CD14-positive monocyte (primary cell): ENCODE results near the gene PANX3. TPM values are rescaled to one million over a fixed set of nuclear protein-coding genes. Genes with fewer than 3 reads are reported as not detected.

ENCODE experiments used
- DNase-seq, 3 donors: peaks; one replicate each; pipeline ENCODE4 v3.0.0-alpha.2; 2011 to 2022
- H2AFZ ChIP-seq: 2 replicates; pipeline ENCODE4 v1.6.0; 2012; ENCODE audit warnings: mild to moderate bottlenecking, low read depth, low read length, inconsistent platforms; ENCODE audit not compliant: insufficient read depth, poor library complexity, severe bottlenecking
- H3K27ac ChIP-seq, 2 donors: 1 replicate in 1 of 2; 2 replicates in 1 of 2; pipeline ENCODE4 v1.5.1; 2012 to 2013; ENCODE audit warnings: low read length in 2 of 2, control low read depth in 1 of 2, inconsistent platforms in 1 of 2, low read depth in 1 of 2, mild to moderate bottlenecking in 1 of 2
- H3K27me3 ChIP-seq, 2 donors: one replicate each; pipeline versions ENCODE4 v1.6.0 to v1.6.1; 2011 to 2013; ENCODE audit warnings: low read length in 2 of 2; ENCODE audit not compliant: control insufficient read depth in 2 of 2, insufficient read depth in 2 of 2
- H3K36me3 ChIP-seq, 2 donors: replicated peaks in 1 of 2; 1 replicate in 1 of 2; 2 replicates in 1 of 2; pipeline versions ENCODE4 v1.5.1 to v1.6.1; 2012 to 2013; ENCODE audit warnings: low read length in 2 of 2, control low read depth in 1 of 2, inconsistent platforms in 1 of 2, mild to moderate bottlenecking in 1 of 2; ENCODE audit not compliant: insufficient read depth in 2 of 2, control insufficient read depth in 1 of 2
- H3K4me1 ChIP-seq, 2 donors: 1 replicate in 1 of 2; 2 replicates in 1 of 2; pipeline versions ENCODE4 v1.5.1 to v1.6.1; 2012 to 2013; ENCODE audit warnings: low read length in 2 of 2, control low read depth in 1 of 2, inconsistent platforms in 1 of 2, mild to moderate bottlenecking in 1 of 2, moderate library complexity in 1 of 2; ENCODE audit not compliant: insufficient read depth in 2 of 2, control insufficient read depth in 1 of 2
- H3K4me2 ChIP-seq: replicated peaks from 2 replicates; pipeline ENCODE3; 2012; ENCODE audit warnings: low read length, moderate library complexity, mild to moderate bottlenecking; ENCODE audit not compliant: poor library complexity, severe bottlenecking; ENCODE audit errors: extremely low read depth
- H3K4me3 ChIP-seq, 3 experiments: fragments of 200-600 bp in 1 of 3; sonication (generic) in 1 of 3; replicated peaks in 1 of 3; 1 replicate in 2 of 3; 2 replicates in 1 of 3; pipeline ENCODE4 v1.5.1; 2011 to 2013; ENCODE audit warnings: low read length in 3 of 3, mild to moderate bottlenecking in 3 of 3, control low read depth in 2 of 3, low read depth in 2 of 3, inconsistent platforms in 1 of 3, moderate library complexity in 1 of 3
- H3K79me2 ChIP-seq: 2 replicates; pipeline ENCODE4 v1.6.0; 2012; ENCODE audit warnings: mild to moderate bottlenecking, control low read depth, inconsistent platforms, low read length, moderate library complexity; ENCODE audit not compliant: insufficient read depth
- H3K9ac ChIP-seq: 2 replicates; pipeline ENCODE4 v1.6.0; 2017; ENCODE audit warnings: low read length, mild to moderate bottlenecking; ENCODE audit not compliant: insufficient read depth, poor library complexity, severe bottlenecking
- H3K9me3 ChIP-seq, 2 donors: replicated peaks in 1 of 2; 1 replicate in 1 of 2; 2 replicates in 1 of 2; pipeline versions ENCODE4 v1.5.1 to v1.6.1; 2012 to 2013; ENCODE audit warnings: low read length in 2 of 2, control low read depth in 1 of 2; ENCODE audit not compliant: control insufficient read depth in 1 of 2, insufficient read depth in 1 of 2
- H4K20me1 ChIP-seq: 2 replicates; pipeline ENCODE4 v1.6.0; 2012; ENCODE audit warnings: mild to moderate bottlenecking, low read length, control low read depth, moderate library complexity; ENCODE audit not compliant: insufficient read depth
- H3K27ac Mint-ChIP-seq, 7 donors: one replicate each; pipeline ENCODE4 v1.8.0; 2020; ENCODE audit warnings: mild to moderate bottlenecking in 7 of 7, mixed read lengths in 7 of 7, moderate library complexity in 6 of 7, inconsistent platforms in 2 of 7
- H3K27me3 Mint-ChIP-seq, 3 donors: one replicate each; pipeline ENCODE4 v1.8.0; 2021 to 2022; ENCODE audit warnings: low read depth in 3 of 3, mild to moderate bottlenecking in 3 of 3, mixed read lengths in 3 of 3, moderate library complexity in 3 of 3, inconsistent platforms in 1 of 3
- H3K36me3 Mint-ChIP-seq, 2 donors: one replicate each; pipeline ENCODE4 v1.8.0; 2020; ENCODE audit warnings: mixed read lengths in 2 of 2, inconsistent platforms in 1 of 2, mild to moderate bottlenecking in 1 of 2
- H3K4me1 Mint-ChIP-seq: one replicate; pipeline ENCODE4 v1.8.0; 2020; ENCODE audit warnings: mild to moderate bottlenecking, mixed read lengths
- H3K4me3 Mint-ChIP-seq, 2 donors: one replicate each; pipeline ENCODE4 v1.8.0; 2020; ENCODE audit warnings: mild to moderate bottlenecking in 2 of 2, mixed read lengths in 2 of 2, moderate library complexity in 1 of 2
- H3K9me3 Mint-ChIP-seq, 7 donors: one replicate each; pipeline ENCODE4 v1.8.0; 2020 to 2022; ENCODE audit warnings: mixed read lengths in 7 of 7, mild to moderate bottlenecking in 6 of 7, moderate library complexity in 6 of 7, inconsistent platforms in 2 of 7
- WGBS: methylation state at CpG from one replicate; pipeline ENCODE4 v1.1.5; 2013; ENCODE audit warnings: missing lambda C conversion rate; ENCODE audit not compliant: insufficient coverage; 5-methylcytosine and 5-hydroxymethylcytosine counted together
- intact Hi-C, 2 donors: fragments of 100-400 bp; cut with micrococcal nuclease; formaldehyde crosslinking; loops; one replicate each; pipeline versions ENCODE4 v1.15.0 to v1.15.1; 2023
- polyA plus RNA-seq, 3 donors: library from polyadenylated mRNA; depleted of rRNA in 1 of 3; unstranded in 2 of 3; stranded (reverse) in 1 of 3; fragments of 300-500 nt in 2 of 3; fragments of >200 nt in 1 of 3; fragmentation: Illumina TruSeq in 2 of 3; gene quantifications; 1 replicate in 2 of 3; 2 replicates in 1 of 3; pipeline ENCODE4 v1.2.3, GENCODE V29; 2012 to 2021
- TF ChIP-seq, protein P1 (sequence below): fragments of 200-600 bp; IDR thresholded peaks from one replicate; pipeline ENCODE4 v1.8.0; 2022; ENCODE audit warnings: antibody characterized with exemption, mild to moderate bottlenecking

Gene PANX3
- polyA plus RNA-seq, 3 donors, result not detected

DNA sequence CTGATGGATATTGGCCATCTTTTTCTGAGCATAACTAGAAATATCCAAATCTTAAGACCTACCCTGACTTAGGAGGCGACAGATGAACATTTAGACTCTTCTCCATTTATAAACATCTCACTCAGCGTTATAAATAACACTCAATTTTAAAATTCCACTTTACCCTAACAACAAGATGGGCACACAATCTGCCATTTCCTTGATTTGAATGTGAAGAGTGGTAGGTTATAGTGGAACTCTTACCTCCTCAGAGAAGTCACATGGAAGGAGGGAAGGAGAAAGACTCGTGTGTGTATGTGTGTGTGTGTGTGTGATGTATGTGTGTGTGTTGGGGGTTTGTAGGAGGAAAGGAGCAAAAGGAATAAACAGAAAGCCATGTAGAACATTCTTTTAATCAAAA is 47.3 kb downstream of the PANX3 start:
- Mint-ChIP-seq H3K27me3 (peaks cover 0 to 2% (median 0%) of the 10 kb centered on the region in 3 donors), H3K4me1 (no peaks in the 10 kb centered on the region), H3K9me3 (no peaks in the 10 kb centered on the region), H3K36me3 (peaks cover 0 to 1% of the 10 kb centered on the region in 2 donors), H3K4me3 (no peak overlapping the region), H3K27ac (no peak overlapping the region)
- no peak overlapping the region for H3K9ac ChIP-seq
- H3K9me3 ChIP-seq, result no peaks in the 10 kb centered on the region
- H3K27ac ChIP-seq, result no peak overlapping the region
- H3K79me2 ChIP-seq, result no peaks in the 10 kb centered on the region
- H2AFZ ChIP-seq, result no peak overlapping the region
- no peak overlapping the region for H3K4me2 ChIP-seq
- TF ChIP-seq, protein P1, sequence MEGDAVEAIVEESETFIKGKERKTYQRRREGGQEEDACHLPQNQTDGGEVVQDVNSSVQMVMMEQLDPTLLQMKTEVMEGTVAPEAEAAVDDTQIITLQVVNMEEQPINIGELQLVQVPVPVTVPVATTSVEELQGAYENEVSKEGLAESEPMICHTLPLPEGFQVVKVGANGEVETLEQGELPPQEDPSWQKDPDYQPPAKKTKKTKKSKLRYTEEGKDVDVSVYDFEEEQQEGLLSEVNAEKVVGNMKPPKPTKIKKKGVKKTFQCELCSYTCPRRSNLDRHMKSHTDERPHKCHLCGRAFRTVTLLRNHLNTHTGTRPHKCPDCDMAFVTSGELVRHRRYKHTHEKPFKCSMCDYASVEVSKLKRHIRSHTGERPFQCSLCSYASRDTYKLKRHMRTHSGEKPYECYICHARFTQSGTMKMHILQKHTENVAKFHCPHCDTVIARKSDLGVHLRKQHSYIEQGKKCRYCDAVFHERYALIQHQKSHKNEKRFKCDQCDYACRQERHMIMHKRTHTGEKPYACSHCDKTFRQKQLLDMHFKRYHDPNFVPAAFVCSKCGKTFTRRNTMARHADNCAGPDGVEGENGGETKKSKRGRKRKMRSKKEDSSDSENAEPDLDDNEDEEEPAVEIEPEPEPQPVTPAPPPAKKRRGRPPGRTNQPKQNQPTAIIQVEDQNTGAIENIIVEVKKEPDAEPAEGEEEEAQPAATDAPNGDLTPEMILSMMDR, result no peak
- H3K4me3 ChIP-seq, result no peak overlapping the region
- H3K4me1 ChIP-seq, result no peaks in the 10 kb centered on the region
- no peak for DNase-seq
- no CpG with 5 or more reads among the region's 3 CpGs for WGBS
- H4K20me1 ChIP-seq, result no peaks in the 10 kb centered on the region
- H3K27me3 ChIP-seq, result no peaks in the 10 kb centered on the region
- no peaks in the 10 kb centered on the region for H3K36me3 ChIP-seq
- intact Hi-C loops, result no loop called here

DNA sequence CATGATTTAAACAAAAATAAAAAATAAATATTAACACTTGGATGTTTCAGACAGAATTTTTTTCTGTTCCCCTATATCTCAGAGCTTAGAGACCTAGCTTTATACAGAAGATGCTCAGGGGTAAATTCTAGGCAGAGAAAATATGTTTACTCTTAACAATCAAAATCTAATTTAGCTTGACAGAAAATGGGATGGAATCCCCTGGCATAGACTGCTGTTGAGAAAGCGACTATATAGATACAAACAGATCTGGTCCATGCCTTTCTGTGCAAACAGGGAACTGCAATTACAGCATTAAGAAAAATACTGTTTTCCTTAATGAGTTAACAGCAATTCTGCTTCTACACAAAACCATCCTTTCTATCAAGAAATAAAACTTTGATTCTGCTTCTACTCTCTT is 47.8 kb downstream of the PANX3 start:
- no peaks in the 10 kb centered on the region for H3K4me1 Mint-ChIP-seq
- H3K27me3 ChIP-seq, result no peaks in the 10 kb centered on the region
- H3K27me3 Mint-ChIP-seq, result peaks cover 0 to 2% (median 0%) of the 10 kb centered on the region in 3 donors
- no peaks in the 10 kb centered on the region for H3K36me3 Mint-ChIP-seq
- H3K27ac Mint-ChIP-seq, result no peak overlapping the region
- TF ChIP-seq, protein P1, result no peak
- no peaks in the 10 kb centered on the region for H3K79me2 ChIP-seq
- no peaks in the 10 kb centered on the region for H3K9me3 ChIP-seq
- H3K9me3 Mint-ChIP-seq, result no peaks in the 10 kb centered on the region
- no peak overlapping the region for H3K9ac ChIP-seq
- DNase-seq, result no peak
- H3K4me3 Mint-ChIP-seq, result no peak overlapping the region
- H4K20me1 ChIP-seq, result no peaks in the 10 kb centered on the region
- no peak overlapping the region for H3K4me2 ChIP-seq
- H3K4me1 ChIP-seq, result no peaks in the 10 kb centered on the region
- no peaks in the 10 kb centered on the region for H3K36me3 ChIP-seq
- H2AFZ ChIP-seq, result no peak overlapping the region
- no peak overlapping the region for H3K27ac ChIP-seq
- no peak overlapping the region for H3K4me3 ChIP-seq
- intact Hi-C loops, result no loop called here
- 100% methylated on average over 1 of the region's 1 CpG for WGBS
